ENCODE measurements around the gene CHD3. TPM values are rescaled to one million over a fixed set of nuclear protein-coding genes. Genes with fewer than 3 reads are reported as not detected.
"Not testable (repeated sequence)": the region's sequence is repeated elsewhere in the genome, so short reads cannot be mapped to it uniquely, and the experiment has no call there.

The CHD3 gene
- total RNA-seq, 6 experiments from 2014 or later: 3.2 to 7.2 (median 5.1) TPM

GRCh38 chr17:7946441-7946840, 57.9 kb downstream of the CHD3 start:
- H3K9me3 ChIP-seq: no peaks in the 10 kb centered on the region
- peaks cover 0 to 54% (median 18%) of the 10 kb centered on the region in 4 donors for H3K36me3 ChIP-seq
- 76% methylated on average over 5 of the region's 5 CpGs for WGBS (ENCODE audit: insufficient coverage, low coverage, low lambda C conversion rate, missing lambda C conversion rate)
- no peaks in the 10 kb centered on the region for H3K27me3 ChIP-seq
- no peaks in the 10 kb centered on the region for H3K4me1 ChIP-seq
- no peak overlapping the region for H3K4me3 ChIP-seq
- DNase-seq (no peak), ATAC-seq (no peak)
- TF ChIP-seq POLR2A (IDR thresholded peaks at IDR 0.05): no peak
- TF ChIP-seq, protein P1, sequence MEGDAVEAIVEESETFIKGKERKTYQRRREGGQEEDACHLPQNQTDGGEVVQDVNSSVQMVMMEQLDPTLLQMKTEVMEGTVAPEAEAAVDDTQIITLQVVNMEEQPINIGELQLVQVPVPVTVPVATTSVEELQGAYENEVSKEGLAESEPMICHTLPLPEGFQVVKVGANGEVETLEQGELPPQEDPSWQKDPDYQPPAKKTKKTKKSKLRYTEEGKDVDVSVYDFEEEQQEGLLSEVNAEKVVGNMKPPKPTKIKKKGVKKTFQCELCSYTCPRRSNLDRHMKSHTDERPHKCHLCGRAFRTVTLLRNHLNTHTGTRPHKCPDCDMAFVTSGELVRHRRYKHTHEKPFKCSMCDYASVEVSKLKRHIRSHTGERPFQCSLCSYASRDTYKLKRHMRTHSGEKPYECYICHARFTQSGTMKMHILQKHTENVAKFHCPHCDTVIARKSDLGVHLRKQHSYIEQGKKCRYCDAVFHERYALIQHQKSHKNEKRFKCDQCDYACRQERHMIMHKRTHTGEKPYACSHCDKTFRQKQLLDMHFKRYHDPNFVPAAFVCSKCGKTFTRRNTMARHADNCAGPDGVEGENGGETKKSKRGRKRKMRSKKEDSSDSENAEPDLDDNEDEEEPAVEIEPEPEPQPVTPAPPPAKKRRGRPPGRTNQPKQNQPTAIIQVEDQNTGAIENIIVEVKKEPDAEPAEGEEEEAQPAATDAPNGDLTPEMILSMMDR (IDR thresholded peaks at IDR 0.05): no peak
- no peak overlapping the region for H3K27ac ChIP-seq
- intact Hi-C loops (cut with DNase I): no loop called here

GRCh38 chr17:7947651-7948050, 59.1 kb downstream of the CHD3 start:
- Histone ChIP-seq H3K27ac (no peak overlapping the region), H3K9me3 (no peaks in the 10 kb centered on the region), H3K4me1 (no peaks in the 10 kb centered on the region), H3K27me3 (no peaks in the 10 kb centered on the region), H3K4me3 (no peak overlapping the region), H3K36me3 (peaks cover 0 to 54% (median 18%) of the 10 kb centered on the region in 4 donors)
- no peak for DNase-seq
- no peak for ATAC-seq
- intact Hi-C loops (cut with DNase I): no loop called here
- 93% methylated on average over 5 of the region's 5 CpGs for WGBS (ENCODE audit: insufficient coverage, low coverage, low lambda C conversion rate, missing lambda C conversion rate)
- TF ChIP-seq, protein P1 (IDR thresholded peaks at IDR 0.05): no peak
- TF ChIP-seq POLR2A (IDR thresholded peaks at IDR 0.05): no peak

DNA sequence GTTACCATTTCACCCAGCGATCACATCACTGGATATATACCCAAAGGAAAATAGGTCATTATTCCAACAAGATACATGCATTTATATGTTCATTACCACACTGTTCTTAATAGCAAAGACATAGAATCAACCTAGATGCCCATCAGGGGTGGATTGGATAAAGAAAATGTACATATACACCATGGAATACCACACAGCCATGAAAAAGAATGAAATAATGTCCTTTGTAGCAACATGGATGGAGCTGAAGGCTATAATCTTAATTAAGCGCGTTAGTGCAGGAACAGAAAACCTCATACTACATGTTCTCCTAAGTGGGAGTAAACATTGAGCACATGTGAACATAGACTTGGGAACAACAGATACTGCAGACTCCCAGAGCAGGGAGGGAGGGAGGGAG, 62.0 kb downstream of the CHD3 start:
- TF ChIP-seq, protein P1 (IDR thresholded peaks at IDR 0.05): no peak
- TF ChIP-seq POLR2A (IDR thresholded peaks at IDR 0.05): no peak
- Histone ChIP-seq H3K27ac (no peak overlapping the region), H3K36me3 (peaks cover 0 to 29% (median 5%) of the 10 kb centered on the region in 4 donors), H3K27me3 (no peaks in the 10 kb centered on the region), H3K4me1 (no peaks in the 10 kb centered on the region), H3K4me3 (no peak overlapping the region), H3K9me3 (no peaks in the 10 kb centered on the region)
- intact Hi-C loops (cut with DNase I): no loop called here
- no peak for ATAC-seq
- 81% methylated on average over 3 of the region's 3 CpGs for WGBS (ENCODE audit: insufficient coverage, low coverage, low lambda C conversion rate, missing lambda C conversion rate)
- DNase-seq: no peak

DNA sequence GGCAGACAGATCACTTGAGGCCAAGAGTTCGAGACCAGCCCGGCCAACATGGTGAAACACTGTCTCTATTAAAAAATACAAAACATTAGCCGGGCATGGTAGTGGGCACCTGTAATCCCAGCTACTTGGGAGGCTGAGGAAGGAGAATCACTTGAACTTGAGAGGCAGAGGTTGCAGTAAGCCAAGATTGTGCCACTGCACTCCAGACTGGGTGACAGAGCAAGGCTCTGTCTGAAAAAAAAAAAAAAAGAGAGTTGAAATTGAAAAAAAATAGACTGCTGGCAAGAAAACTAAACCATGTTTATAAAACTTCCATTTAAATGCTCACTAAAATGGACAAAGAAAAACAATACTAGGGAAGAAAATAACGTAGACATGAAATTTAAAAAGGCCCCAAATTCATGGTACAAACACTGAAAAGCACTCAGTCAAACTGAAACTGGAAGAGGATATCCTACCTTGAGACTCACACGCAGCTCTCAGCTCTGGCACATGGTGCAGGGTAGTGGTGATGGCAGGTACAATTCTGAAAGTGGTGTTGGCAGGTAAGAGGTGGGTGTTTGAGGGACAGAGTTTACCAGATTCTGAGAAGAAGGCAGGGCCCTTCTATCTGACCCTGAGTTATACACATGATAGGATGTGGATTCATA, 62.7 kb downstream of the CHD3 start:
- no peaks in the 10 kb centered on the region for H3K27me3 ChIP-seq
- 68% methylated on average over 5 of the region's 5 CpGs for WGBS (ENCODE audit: insufficient coverage, low coverage, low lambda C conversion rate, missing lambda C conversion rate)
- DNase-seq (no peak), ATAC-seq (no peak)
- TF ChIP-seq, protein P1 (IDR thresholded peaks at IDR 0.05): no peak
- TF ChIP-seq POLR2A (IDR thresholded peaks at IDR 0.05): no peak
- H3K9me3 ChIP-seq: no peaks in the 10 kb centered on the region
- no peaks in the 10 kb centered on the region for H3K4me1 ChIP-seq
- H3K4me3 ChIP-seq: no peak overlapping the region
- peaks cover 0 to 22% (median 2%) of the 10 kb centered on the region in 4 donors for H3K36me3 ChIP-seq
- no peak overlapping the region for H3K27ac ChIP-seq
- intact Hi-C loops (cut with DNase I): no loop called here

GRCh38 chr17:7953266-7953665, 64.7 kb downstream of the CHD3 start:
- H3K36me3 ChIP-seq; H3K9me3 ChIP-seq; H3K4me3 ChIP-seq; ATAC-seq; DNase-seq; H3K27me3 ChIP-seq; H3K27ac ChIP-seq; intact Hi-C loops (cut with DNase I); H3K4me1 ChIP-seq: not testable (repeated sequence)
- WGBS (ENCODE audit: insufficient coverage, low coverage, low lambda C conversion rate, missing lambda C conversion rate): 91% methylated on average over 8 of the region's 13 CpGs
